ES-I3 (cell line): ENCODE measurements around the gene UTP14C.

Experiments used
- H3K36me3 ChIP-seq: 2 replicates; pipeline ENCODE4 v1.6.1; 2013; ENCODE audit warnings: mild to moderate bottlenecking, low read length, control low read depth, moderate library complexity; ENCODE audit not compliant: insufficient read depth
- H3K4me1 ChIP-seq: 2 replicates; pipeline ENCODE4 v1.6.1; 2013; ENCODE audit warnings: mild to moderate bottlenecking, control low read depth, low read length; ENCODE audit not compliant: insufficient read depth
- H3K9ac ChIP-seq: 2 replicates; pipeline ENCODE4 v1.6.1; 2013; ENCODE audit warnings: low read depth, mild to moderate bottlenecking, low read length, moderate library complexity
- H3K9me3 ChIP-seq: 2 replicates; pipeline ENCODE4 v1.6.1; 2013; ENCODE audit warnings: mild to moderate bottlenecking, low read length, moderate library complexity; ENCODE audit not compliant: control insufficient read depth, insufficient read depth

UTP14C gene

GRCh38 chr13:51997186-51997585, 27.3 kb upstream of the UTP14C start:
- Histone ChIP-seq H3K9ac (no peak overlapping the region), H3K4me1 (peaks cover 11% of the 10 kb centered on the region), H3K36me3 (no peaks in the 10 kb centered on the region), H3K9me3 (no peaks in the 10 kb centered on the region)

GRCh38 chr13:51997641-51998330, 26.7 kb upstream of the UTP14C start:
- no peak overlapping the region for H3K9ac ChIP-seq
- no peaks in the 10 kb centered on the region for H3K9me3 ChIP-seq
- H3K4me1 ChIP-seq: peaks cover 11% of the 10 kb centered on the region
- H3K36me3 ChIP-seq: no peaks in the 10 kb centered on the region

- Histone ChIP-seq H3K9ac (no peak overlapping the region), H3K36me3 (no peaks in the 10 kb centered on the region), H3K9me3 (no peaks in the 10 kb centered on the region), H3K4me1 (peaks cover 11% of the 10 kb centered on the region)
Observed at GRCh38 chr13:51998723-51999509, 25.6 kb upstream of the UTP14C start.

- no peak overlapping the region for H3K9ac ChIP-seq
Observed at GRCh38 chr13:51999510-51999911, 25.0 kb upstream of the UTP14C start.

GRCh38 chr13:51999921-52000320, 24.6 kb upstream of the UTP14C start:
- H3K9ac ChIP-seq: no peak overlapping the region
- H3K4me1 ChIP-seq: peaks cover 11% of the 10 kb centered on the region
- H3K9me3 ChIP-seq: no peaks in the 10 kb centered on the region
- no peaks in the 10 kb centered on the region for H3K36me3 ChIP-seq

More at GRCh38 chr13:51999510-51999911, 25.0 kb upstream of the UTP14C start:
- Histone ChIP-seq H3K9me3 (no peaks in the 10 kb centered on the region), H3K36me3 (no peaks in the 10 kb centered on the region), H3K4me1 (peaks cover 11% of the 10 kb centered on the region)

GRCh38 chr13:52001120-52001731, 23.3 kb upstream of the UTP14C start:
- Histone ChIP-seq H3K36me3 (no peaks in the 10 kb centered on the region), H3K9ac (no peak overlapping the region), H3K4me1 (peaks cover 11% of the 10 kb centered on the region), H3K9me3 (no peaks in the 10 kb centered on the region)

- Histone ChIP-seq H3K9me3 (no peaks in the 10 kb centered on the region), H3K4me1 (peaks cover 11% of the 10 kb centered on the region), H3K36me3 (no peaks in the 10 kb centered on the region), H3K9ac (no peak overlapping the region)
Observed at GRCh38 chr13:52002361-52002760, 22.1 kb upstream of the UTP14C start.

GRCh38 chr13:52003541-52003940, 20.9 kb upstream of the UTP14C start:
- H3K9me3 ChIP-seq: no peaks in the 10 kb centered on the region
- H3K4me1 ChIP-seq: peaks cover 9% of the 10 kb centered on the region
- H3K36me3 ChIP-seq: no peaks in the 10 kb centered on the region
- H3K9ac ChIP-seq: no peak overlapping the region

GRCh38 chr13:52004511-52005170, 19.9 kb upstream of the UTP14C start:
- Histone ChIP-seq H3K9ac (no peak overlapping the region), H3K4me1 (peaks cover 3% of the 10 kb centered on the region), H3K9me3 (no peaks in the 10 kb centered on the region), H3K36me3 (no peaks in the 10 kb centered on the region)

- Histone ChIP-seq H3K9me3 (no peaks in the 10 kb centered on the region), H3K36me3 (no peaks in the 10 kb centered on the region), H3K9ac (no peak overlapping the region), H3K4me1 (peaks cover 3% of the 10 kb centered on the region)
Observed at GRCh38 chr13:52005841-52006522, 18.5 kb upstream of the UTP14C start.

- Histone ChIP-seq H3K36me3 (no peaks in the 10 kb centered on the region), H3K9ac (no peak overlapping the region), H3K9me3 (no peaks in the 10 kb centered on the region), H3K4me1 (no peaks in the 10 kb centered on the region)
Observed at GRCh38 chr13:52006523-52007245, 17.8 kb upstream of the UTP14C start.

- no peak overlapping the region for H3K9ac ChIP-seq
- H3K36me3 ChIP-seq: no peaks in the 10 kb centered on the region
- H3K4me1 ChIP-seq: no peaks in the 10 kb centered on the region
- H3K9me3 ChIP-seq: no peaks in the 10 kb centered on the region
Observed at GRCh38 chr13:52009946-52010345, 14.5 kb upstream of the UTP14C start.

- H3K9me3 ChIP-seq: 0 out of 2 replicates have a peak, but pooled peaks cover under 1% of the 10 kb centered on the region
- H3K4me1 ChIP-seq: no peaks in the 10 kb centered on the region
Observed at GRCh38 chr13:52010890-52011631, 13.4 kb upstream of the UTP14C start, which contains the start of gene ATP7B. TSS of gene ATP7B (minus strand) at chr13:52011450. CDS start at chr13:52011337, 113 bp downstream.

More at GRCh38 chr13:52010890-52011631, 13.4 kb upstream of the UTP14C start, which contains the start of gene ATP7B:
- Histone ChIP-seq H3K36me3 (no peaks in the 10 kb centered on the region; the same call in 1 of the 2 replicates), H3K9ac (peak within 1 kb of the TSS; percentile 98)
